ENCODE results near the gene ATP2B2.

The ATP2B2 gene

DNA sequence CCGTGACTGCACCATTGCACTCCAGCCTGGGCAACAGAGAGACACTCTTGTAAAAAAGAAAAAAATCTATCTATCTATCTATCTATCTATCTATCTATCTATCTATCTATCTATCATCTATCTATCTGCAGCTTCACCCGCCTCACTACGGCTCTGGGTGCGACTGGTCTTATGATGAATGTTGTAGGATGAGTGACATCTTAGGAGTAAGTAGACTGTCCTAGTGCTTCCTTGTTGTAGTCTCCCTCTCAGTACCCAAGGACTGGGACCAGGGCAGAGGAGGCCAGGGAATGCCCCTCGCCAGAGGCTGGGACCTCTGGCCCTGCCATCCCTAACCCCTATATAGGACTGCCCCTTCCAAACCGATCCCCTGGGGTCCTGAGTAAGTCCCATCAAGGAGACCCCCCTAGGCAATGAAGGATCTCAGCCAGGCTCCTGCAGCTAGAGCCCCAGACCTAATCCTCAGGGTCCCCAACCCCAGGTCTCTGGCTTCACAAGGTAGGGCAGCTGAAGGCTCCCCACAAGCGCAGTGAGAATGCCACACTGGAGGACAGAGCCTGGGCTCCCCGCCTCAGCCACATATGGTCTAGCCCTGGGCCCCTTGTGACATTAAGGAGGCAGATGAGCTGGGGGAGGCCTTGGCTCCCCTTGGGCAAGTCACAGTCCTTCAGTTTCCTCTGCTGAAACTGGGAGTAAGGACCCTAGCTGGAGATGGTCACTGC lies 183.6 kb downstream of the ATP2B2 start:
- peaks cover 40% of the 10 kb centered on the region for H3K79me2 ChIP-seq (ENCODE audit: low read length)
- H3K27me3 ChIP-seq (ENCODE audit: low read depth, low read length), result peaks cover 8% of the 10 kb centered on the region
- peaks cover 9% of the 10 kb centered on the region for H3K4me1 ChIP-seq (ENCODE audit: low read length)
- H3K4me3 ChIP-seq (ENCODE audit: low read length), result peak overlapping the region; percentile 96; the same call in 1 of the 2 replicates
- no peak overlapping the region; the same call in 1 of the 2 replicates for H2AFZ ChIP-seq (ENCODE audit: low read depth, low read length)
- H3K9ac ChIP-seq (ENCODE audit: low read length), result no peak overlapping the region
- peaks cover 12% of the 10 kb centered on the region; the same call in 1 of the 2 replicates for H4K20me1 ChIP-seq (ENCODE audit: insufficient read depth, low read length)
- no peak overlapping the region for H3K27ac ChIP-seq (ENCODE audit: low read length)
- peaks cover 22% of the 10 kb centered on the region for H3K36me3 ChIP-seq (replicated peaks; ENCODE audit: low read depth, low read length)
- H3K9me3 ChIP-seq (ENCODE audit: insufficient read depth, low read length), result no peaks in the 10 kb centered on the region
- TF ChIP-seq EZH2phosphoT487 (IDR thresholded peaks at IDR 0.05; ENCODE audit: low read depth) (no peak), CTCF (IDR thresholded peaks at IDR 0.05; ENCODE audit: low read depth, low read length) (no peak)
- H3K4me2 ChIP-seq (ENCODE audit: low read length), result no peak overlapping the region

DNA sequence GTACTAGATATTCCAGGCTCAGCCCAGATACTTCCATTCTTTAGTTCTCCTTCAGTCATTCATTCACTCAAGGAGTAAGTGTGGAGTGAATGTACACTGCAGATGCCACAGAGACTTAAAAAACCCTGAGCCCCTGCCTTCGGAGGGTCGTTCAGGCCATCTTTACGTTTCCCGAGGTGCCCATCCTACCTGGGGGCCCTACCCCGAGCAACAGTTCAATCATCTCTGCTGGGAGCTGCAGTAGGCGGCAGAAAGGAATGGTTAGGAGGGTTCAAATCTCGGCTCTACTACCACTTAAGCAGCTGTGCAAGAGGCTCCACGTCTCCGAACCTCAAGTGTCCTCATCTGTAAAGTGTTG lies 185.1 kb downstream of the ATP2B2 start:
- Histone ChIP-seq H3K4me2 (ENCODE audit: low read length) (peak overlapping the region; percentile 97), H3K4me3 (ENCODE audit: low read length) (peak overlapping the region; percentile 96), H3K36me3 (replicated peaks; ENCODE audit: low read depth, low read length) (peaks cover 30% of the 10 kb centered on the region), H3K9ac (ENCODE audit: low read length) (peak overlapping the region; percentile 94), H3K4me1 (ENCODE audit: low read length) (peaks cover 9% of the 10 kb centered on the region), H3K27ac (ENCODE audit: low read length) (peak overlapping the region; percentile 44), H3K27me3 (ENCODE audit: low read depth, low read length) (no peaks in the 10 kb centered on the region; the same call in 1 of the 2 replicates), H3K79me2 (ENCODE audit: low read length) (peaks cover 40% of the 10 kb centered on the region), H3K9me3 (ENCODE audit: insufficient read depth, low read length) (no peaks in the 10 kb centered on the region), H2AFZ (ENCODE audit: low read depth, low read length) (no peak overlapping the region), H4K20me1 (ENCODE audit: insufficient read depth, low read length) (peaks cover 14% of the 10 kb centered on the region; the same call in 1 of the 2 replicates)
- TF ChIP-seq CTCF (IDR thresholded peaks at IDR 0.05; ENCODE audit: low read depth, low read length) (no peak), EZH2phosphoT487 (IDR thresholded peaks at IDR 0.05; ENCODE audit: low read depth) (no peak)

- no peaks in the 10 kb centered on the region for H3K9me3 ChIP-seq (ENCODE audit: insufficient read depth, low read length)
- H3K4me1 ChIP-seq (ENCODE audit: low read length), result peaks cover 9% of the 10 kb centered on the region
- TF ChIP-seq CTCF (IDR thresholded peaks at IDR 0.05; ENCODE audit: low read depth, low read length), result no peak
- TF ChIP-seq EZH2phosphoT487 (IDR thresholded peaks at IDR 0.05; ENCODE audit: low read depth), result no peak
- no peak overlapping the region for H2AFZ ChIP-seq (ENCODE audit: low read depth, low read length)
- H4K20me1 ChIP-seq (ENCODE audit: insufficient read depth, low read length), result peaks cover 14% of the 10 kb centered on the region; the same call in 1 of the 2 replicates
- peak overlapping the region; percentile 97 for H3K4me2 ChIP-seq (ENCODE audit: low read length)
- H3K27me3 ChIP-seq (ENCODE audit: low read depth, low read length), result no peaks in the 10 kb centered on the region; the same call in 1 of the 2 replicates
- H3K36me3 ChIP-seq (replicated peaks; ENCODE audit: low read depth, low read length), result peaks cover 33% of the 10 kb centered on the region
- no peak overlapping the region for H3K27ac ChIP-seq (ENCODE audit: low read length)
- peaks cover 40% of the 10 kb centered on the region for H3K79me2 ChIP-seq (ENCODE audit: low read length)
- H3K9ac ChIP-seq (ENCODE audit: low read length), result peak overlapping the region; percentile 94
- H3K4me3 ChIP-seq (ENCODE audit: low read length), result peak overlapping the region; percentile 96
These were observed 185.6 kb downstream of the ATP2B2 start for GRCh38 chr3:10319804-10320203.

GRCh38 chr3:10319251-10319650 lies 186.1 kb downstream of the ATP2B2 start:
- Histone ChIP-seq H3K27me3 (ENCODE audit: low read depth, low read length) (no peaks in the 10 kb centered on the region), H3K4me3 (ENCODE audit: low read length) (peak overlapping the region; percentile 96; the same call in 1 of the 2 replicates), H3K79me2 (ENCODE audit: low read length) (peaks cover 40% of the 10 kb centered on the region), H3K9ac (ENCODE audit: low read length) (no peak overlapping the region), H4K20me1 (ENCODE audit: insufficient read depth, low read length) (peaks cover 14% of the 10 kb centered on the region; the same call in 1 of the 2 replicates), H3K4me2 (ENCODE audit: low read length) (peak overlapping the region; percentile 97), H3K9me3 (ENCODE audit: insufficient read depth, low read length) (no peaks in the 10 kb centered on the region), H3K27ac (ENCODE audit: low read length) (no peak overlapping the region), H2AFZ (ENCODE audit: low read depth, low read length) (no peak overlapping the region), H3K4me1 (ENCODE audit: low read length) (peaks cover 9% of the 10 kb centered on the region), H3K36me3 (replicated peaks; ENCODE audit: low read depth, low read length) (peaks cover 39% of the 10 kb centered on the region)
- TF ChIP-seq EZH2phosphoT487 (IDR thresholded peaks at IDR 0.05; ENCODE audit: low read depth) (no peak), CTCF (IDR thresholded peaks at IDR 0.05; ENCODE audit: low read depth, low read length) (no peak)
